SK-N-SH (cell line): ENCODE data around the gene SLC26A8. TPM values are rescaled to one million over a fixed set of nuclear protein-coding genes. Genes with fewer than 3 reads are reported as not detected.

Experiments used
- CTCF ChIA-PET: fragments of 300-600, 350-600 bp; formaldehyde crosslinking; extraction: SDS; loops from one replicate; lab custom pipeline; 2021; lab: Yijun Ruan, JAX
- POLR2A ChIA-PET: fragments of 350-600 bp; sonication (Branson Sonifier 250); formaldehyde crosslinking; extraction: SDS; loops from one replicate; lab custom pipeline; 2020; ENCODE audit warnings: antibody characterized with exemption, inconsistent platforms; lab: Yijun Ruan, JAX
- DNase-seq: peaks from one replicate; pipeline ENCODE4 v3.0.0; 2012
- H2AFZ ChIP-seq: fragments of 200-600 bp; sonication (generic); 2 replicates; pipeline ENCODE4 v1.8.1; 2016; ENCODE audit warnings: antibody characterized with exemption, mild to moderate bottlenecking, low read depth
- H3F3A ChIP-seq: fragments of 200-600 bp; sonication (generic); replicated peaks from 2 replicates; pipeline ENCODE3; 2016; ENCODE audit warnings: antibody characterized with exemption, mild to moderate bottlenecking; ENCODE audit not compliant: insufficient read depth
- H3K27ac ChIP-seq, 2 experiments: fragments of 200-500 bp in 1 of 2; fragments of 200-600 bp in 1 of 2; sonication (Bioruptor generic) in 1 of 2; sonication (generic), shearing (Covaris generic) in 1 of 2; 2 replicates each; pipeline versions ENCODE4 v1.5.1 to v1.6.1; 2014 to 2016; ENCODE audit warnings: low read depth in 2 of 2, inconsistent platforms in 1 of 2, low read length in 1 of 2, mild to moderate bottlenecking in 1 of 2, mixed read lengths in 1 of 2
- H3K27me3 ChIP-seq: fragments of 200-600 bp; sonication (generic), shearing (Covaris generic); 2 replicates; pipeline ENCODE4 v1.6.1; 2016; ENCODE audit warnings: mixed run types; ENCODE audit not compliant: insufficient read depth
- H3K36me3 ChIP-seq, 2 experiments: fragments of 200-500 bp in 1 of 2; fragments of 200-600 bp in 1 of 2; sonication (Bioruptor generic) in 1 of 2; sonication (generic) in 1 of 2; replicated peaks in 1 of 2; 2 replicates each; pipeline versions ENCODE3 to v1.5.1; 2014 to 2016; ENCODE audit warnings: low read length in 1 of 2, mild to moderate bottlenecking in 1 of 2; ENCODE audit not compliant: insufficient read depth in 2 of 2, control insufficient read depth in 1 of 2
- H3K4me1 ChIP-seq, 2 experiments: fragments of 200-500 bp in 1 of 2; fragments of 200-600 bp in 1 of 2; sonication (Bioruptor generic) in 1 of 2; sonication (generic), shearing (Covaris generic) in 1 of 2; 2 replicates each; pipeline versions ENCODE4 v1.5.1 to v1.6.1; 2014 to 2016; ENCODE audit warnings: low read depth in 1 of 2, low read length in 1 of 2, mixed run types in 1 of 2; ENCODE audit not compliant: insufficient read depth in 2 of 2, control insufficient read depth in 1 of 2
- H3K4me2 ChIP-seq: fragments of 200-600 bp; sonication (generic), shearing (Covaris generic); 2 replicates; pipeline ENCODE4 v1.6.1; 2017; ENCODE audit warnings: mixed run types
- H3K4me3 ChIP-seq, 2 experiments: fragments of 200-500 bp in 1 of 2; fragments of 200-600 bp in 1 of 2; sonication (Bioruptor generic) in 1 of 2; sonication (generic), shearing (Covaris generic) in 1 of 2; 2 replicates each; pipeline versions ENCODE4 v1.5.1 to v1.8.1; 2014 to 2016; ENCODE audit warnings: low read depth in 2 of 2, inconsistent platforms in 1 of 2, low read length in 1 of 2, mild to moderate bottlenecking in 1 of 2, mixed read lengths in 1 of 2, moderate library complexity in 1 of 2
- H3K79me2 ChIP-seq: fragments of 200-600 bp; sonication (generic); 2 replicates; pipeline ENCODE4 v1.8.1; 2017; ENCODE audit warnings: mild to moderate bottlenecking; ENCODE audit not compliant: insufficient read depth
- H3K9ac ChIP-seq: fragments of 200-600 bp; sonication (generic); 2 replicates; pipeline ENCODE4 v1.6.1; 2017; ENCODE audit warnings: mixed run types
- H3K9me2 ChIP-seq: fragments of 200-600 bp; sonication (generic); 2 replicates; pipeline ENCODE4 v1.6.1; 2017; ENCODE audit warnings: mixed run types
- H3K9me3 ChIP-seq: fragments of 200-600 bp; sonication (generic); 2 replicates; pipeline ENCODE4 v1.6.1; 2017; ENCODE audit warnings: mixed run types, mild to moderate bottlenecking, moderate library complexity
- H4K20me1 ChIP-seq: fragments of 200-600 bp; sonication (generic); 2 replicates; pipeline ENCODE4 v1.6.1; 2017; ENCODE audit warnings: mild to moderate bottlenecking, mixed run types; ENCODE audit not compliant: insufficient read depth
- CHD2 ChIP-seq: fragments of 150-350 bp; IDR thresholded peaks from 2 replicates; pipeline ENCODE4 v1.6.1; 2018; ENCODE audit warnings: low read length; ENCODE audit not compliant: partially characterized antibody
- CTCF ChIP-seq: fragments of 200-600 bp; sonication (generic); IDR thresholded peaks from 2 replicates; pipeline ENCODE4 v1.6.1; 2017; ENCODE audit warnings: antibody characterized with exemption, mild to moderate bottlenecking, moderate library complexity
- ELF1 ChIP-seq: IDR thresholded peaks from 2 replicates; pipeline ENCODE4 v1.4.0; 2012
- EP300 ChIP-seq, 2 experiments: IDR thresholded peaks; 2 replicates each; pipeline versions ENCODE4 v1.4.0 to v1.6.1; 2012; ENCODE audit warnings: borderline replicate concordance in 1 of 2, low read depth in 1 of 2, low read length in 1 of 2
- EZH2phosphoT487 ChIP-seq: fragments of 200-600 bp; sonication (generic); IDR thresholded peaks from 2 replicates; pipeline ENCODE4 v1.6.1; 2017; ENCODE audit warnings: low read depth, mixed run types, mild to moderate bottlenecking, antibody characterized with exemption, moderate library complexity, borderline replicate concordance
- FOSL2 ChIP-seq: IDR thresholded peaks from 2 replicates; pipeline ENCODE4 v1.4.0; 2012; ENCODE audit warnings: low read depth, mild to moderate bottlenecking, moderate library complexity, borderline replicate concordance
- FOXM1 ChIP-seq: IDR thresholded peaks from 2 replicates; pipeline ENCODE4 v1.4.0; 2012; ENCODE audit warnings: low read depth, mild to moderate bottlenecking
- GABPA ChIP-seq: IDR thresholded peaks from 2 replicates; pipeline ENCODE4 v1.4.0; 2012; ENCODE audit warnings: low read depth, mild to moderate bottlenecking
- IRF3 ChIP-seq: fragments of 150-350 bp; IDR thresholded peaks from 2 replicates; pipeline ENCODE4 v1.6.1; 2016; ENCODE audit warnings: mild to moderate bottlenecking, low read depth, low read length
- JUND ChIP-seq: IDR thresholded peaks from 2 replicates; pipeline ENCODE4 v1.4.0; 2012
- MAX ChIP-seq: IDR thresholded peaks from 2 replicates; pipeline ENCODE4 v1.4.0; 2012; ENCODE audit warnings: low read depth
- MXI1 ChIP-seq: IDR thresholded peaks from 2 replicates; pipeline ENCODE4 v1.6.1; 2012; ENCODE audit warnings: mild to moderate bottlenecking, low read depth, low read length, improper control_type of control experiment
- NFIC ChIP-seq: IDR thresholded peaks from 2 replicates; pipeline ENCODE4 v1.4.0; 2012; ENCODE audit warnings: borderline replicate concordance
- NRF1 ChIP-seq: IDR thresholded peaks from 2 replicates; pipeline ENCODE4 v1.6.1; 2012; ENCODE audit warnings: low read depth, mild to moderate bottlenecking, low read length
- RFX5 ChIP-seq: IDR thresholded peaks from 2 replicates; pipeline ENCODE4 v1.6.1; 2012; ENCODE audit warnings: mild to moderate bottlenecking, improper control_type of control experiment, low read length
- RXRA ChIP-seq: IDR thresholded peaks from 2 replicates; pipeline ENCODE4 v1.4.0; 2012; ENCODE audit warnings: low read depth, mild to moderate bottlenecking, borderline replicate concordance
- TEAD4 ChIP-seq: IDR thresholded peaks from 2 replicates; pipeline ENCODE4 v1.4.0; 2012; ENCODE audit warnings: mild to moderate bottlenecking, borderline replicate concordance; ENCODE audit not compliant: insufficient read depth
- USF2 ChIP-seq: fragments of 150-350 bp; IDR thresholded peaks from 2 replicates; pipeline ENCODE4 v1.6.1; 2017; ENCODE audit warnings: antibody characterized with exemption, low read length, low read depth, borderline replicate concordance
- WGBS: methylation state at CpG from one replicate; pipeline ENCODE4 v1.1.6; 2017; ENCODE audit warnings: low lambda C conversion rate; 5-methylcytosine and 5-hydroxymethylcytosine counted together
- polyA plus RNA-seq, 3 experiments: library from polyadenylated mRNA; depleted of rRNA; stranded (reverse); fragments of >200 nt; gene quantifications; 2 replicates each; pipeline ENCODE4 v1.2.3, GENCODE V29; 2012
- TF ChIP-seq, protein P1 (sequence below): IDR thresholded peaks from 2 replicates; pipeline ENCODE4 v1.4.0; 2012; ENCODE audit warnings: low read depth, borderline replicate concordance

SLC26A8 gene
- polyA plus RNA-seq, 1 of the 3 experiments (the other 2 are of a cell fraction), result not detected

DNA sequence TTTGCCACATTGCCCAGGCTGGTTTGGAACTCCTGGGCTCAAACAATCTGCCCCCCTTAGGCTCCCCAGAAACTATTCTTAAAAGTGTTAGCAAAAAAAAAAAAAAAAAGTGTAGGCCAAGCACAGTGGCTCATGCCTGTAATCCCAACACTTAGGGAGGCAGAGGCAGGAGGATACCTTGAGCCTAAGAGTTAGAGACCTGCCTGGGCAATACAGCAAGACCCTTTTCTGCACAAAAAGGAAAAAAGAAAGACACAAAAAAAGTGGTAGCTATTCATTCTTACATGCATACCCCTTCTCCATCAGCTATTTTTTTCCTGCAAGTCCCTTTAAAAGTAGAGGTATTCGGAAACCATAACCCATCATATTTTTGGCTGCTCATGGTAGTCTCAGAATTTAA lies 100.3 kb downstream of the SLC26A8 start:
- H3K27ac ChIP-seq, result no peak overlapping the region
- no peak overlapping the region for H3K9ac ChIP-seq
- POLR2A ChIA-PET, result no interaction called here
- CTCF ChIA-PET, result interaction anchor here (0.6 to 1.4 kb wide), 5 partner anchors 12 to 403 kb away, joined by 3 read pairs; partner anchors contain the start of gene ARMC12
- no peaks in the 10 kb centered on the region for H3K9me3 ChIP-seq
- no peak overlapping the region for H3K4me3 ChIP-seq
- no peaks in the 10 kb centered on the region for H3K27me3 ChIP-seq
- TF ChIP-seq RXRA (no peak), GABPA (no peak), NRF1 (no peak), EP300 (IDR thresholded peaks at IDR 0.05; ENCODE audit: borderline replicate concordance in 1 of 2, low read depth in 1 of 2, low read length in 1 of 2) (no peak), MXI1 (no peak), MAX (no peak), ELF1 (no peak), NFIC (no peak), RFX5 (no peak), CTCF (no peak), CHD2 (no peak), EZH2phosphoT487 (no peak), FOXM1 (no peak), TEAD4 (no peak), USF2 (no peak), JUND (no peak), FOSL2 (no peak), IRF3 (no peak)
- TF ChIP-seq, protein P1, sequence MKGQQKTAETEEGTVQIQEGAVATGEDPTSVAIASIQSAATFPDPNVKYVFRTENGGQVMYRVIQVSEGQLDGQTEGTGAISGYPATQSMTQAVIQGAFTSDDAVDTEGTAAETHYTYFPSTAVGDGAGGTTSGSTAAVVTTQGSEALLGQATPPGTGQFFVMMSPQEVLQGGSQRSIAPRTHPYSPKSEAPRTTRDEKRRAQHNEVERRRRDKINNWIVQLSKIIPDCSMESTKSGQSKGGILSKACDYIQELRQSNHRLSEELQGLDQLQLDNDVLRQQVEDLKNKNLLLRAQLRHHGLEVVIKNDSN, result no peak
- no peaks in the 10 kb centered on the region for H3K36me3 ChIP-seq
- H2AFZ ChIP-seq, result no peak overlapping the region
- no peaks in the 10 kb centered on the region for H3K9me2 ChIP-seq
- no peak overlapping the region for H3K4me2 ChIP-seq
- peaks cover 17% of the 10 kb centered on the region for H3K79me2 ChIP-seq
- no peak for DNase-seq
- peaks cover 0 to 1% of the 10 kb centered on the region in 2 experiments; a peak in 2 of 4 replicates for H3K4me1 ChIP-seq
- no peaks in the 10 kb centered on the region for H3F3A ChIP-seq
- WGBS, result 97% methylated on average over 1 of the region's 1 CpG
- no peaks in the 10 kb centered on the region for H4K20me1 ChIP-seq
